Colon (tissue), 2 donors: Measurements from ENCODE around the gene PARP2.
"Not testable (repeated sequence)": the region's sequence is repeated elsewhere in the genome, so short reads cannot be mapped to it uniquely, and the experiment has no call there.

Experiments used
- FAIRE-seq: peaks from 2 replicates; lab custom pipeline; 2012; peaks lifted over from hg19 to GRCh38; lab: Jason Lieb, UNC
- donor health status: control.
- donor health status: control.

Gene PARP2, protein sequence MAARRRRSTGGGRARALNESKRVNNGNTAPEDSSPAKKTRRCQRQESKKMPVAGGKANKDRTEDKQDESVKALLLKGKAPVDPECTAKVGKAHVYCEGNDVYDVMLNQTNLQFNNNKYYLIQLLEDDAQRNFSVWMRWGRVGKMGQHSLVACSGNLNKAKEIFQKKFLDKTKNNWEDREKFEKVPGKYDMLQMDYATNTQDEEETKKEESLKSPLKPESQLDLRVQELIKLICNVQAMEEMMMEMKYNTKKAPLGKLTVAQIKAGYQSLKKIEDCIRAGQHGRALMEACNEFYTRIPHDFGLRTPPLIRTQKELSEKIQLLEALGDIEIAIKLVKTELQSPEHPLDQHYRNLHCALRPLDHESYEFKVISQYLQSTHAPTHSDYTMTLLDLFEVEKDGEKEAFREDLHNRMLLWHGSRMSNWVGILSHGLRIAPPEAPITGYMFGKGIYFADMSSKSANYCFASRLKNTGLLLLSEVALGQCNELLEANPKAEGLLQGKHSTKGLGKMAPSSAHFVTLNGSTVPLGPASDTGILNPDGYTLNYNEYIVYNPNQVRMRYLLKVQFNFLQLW

GRCh38 chr14:20343092-20343861 is at the start of gene PARP2:
TSS of gene PARP2 (plus strand) at chr14:20343635. CDS start at chr14:20343642, 7 bp downstream.
- peak; percentile 78 for FAIRE-seq

- FAIRE-seq: no peak
Measured at GRCh38 chr14:20294636-20295035, 48.8 kb upstream of the PARP2 start.

GRCh38 chr14:20295067-20295466 is 48.4 kb upstream of the PARP2 start:
- FAIRE-seq: no peak

GRCh38 chr14:20302042-20302755 is 41.2 kb upstream of the PARP2 start:
- no peak for FAIRE-seq

DNA sequence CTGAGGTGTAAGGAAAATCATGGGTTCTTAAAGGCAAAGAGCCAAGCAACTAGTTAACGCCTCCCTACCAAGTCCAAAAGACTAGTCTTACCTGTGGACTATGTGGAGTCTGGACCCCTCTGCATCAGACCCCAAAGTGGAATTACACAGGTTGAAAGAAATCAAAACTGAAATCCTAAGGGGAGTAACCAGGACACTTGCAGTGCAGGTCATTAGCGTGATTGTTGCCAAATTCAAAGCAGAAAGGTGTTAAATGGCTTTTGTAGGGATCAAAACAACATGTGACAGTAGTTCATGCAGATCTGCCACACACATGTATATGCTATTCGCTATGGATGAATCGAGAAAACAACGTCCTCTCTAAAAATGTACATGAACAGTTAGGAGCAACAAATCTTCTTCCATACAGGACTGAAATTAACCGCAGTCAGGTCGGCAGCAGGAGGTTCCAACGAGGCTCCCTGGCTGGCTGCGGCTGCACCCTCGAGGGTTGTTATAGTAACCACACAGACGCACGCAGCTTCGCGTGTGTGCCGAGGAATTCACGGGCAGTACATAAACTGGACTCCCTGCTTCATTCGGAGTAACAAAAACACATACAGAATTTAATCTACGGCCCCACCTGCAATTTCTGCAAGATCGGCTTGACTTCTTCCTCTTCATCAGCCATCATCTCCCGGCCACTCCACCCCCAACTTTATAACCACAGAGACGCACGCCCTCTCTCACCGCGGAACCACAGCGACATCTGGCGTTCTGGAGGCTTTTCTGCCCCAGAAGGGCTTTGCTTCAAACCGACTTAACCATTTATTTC is 38.0 kb upstream of the PARP2 start, which contains the start of gene TTC5:
Gene TTC5 (minus strand): TSS at position 687 of the 814 bp plus-strand sequence. CDS start 14 bp downstream, at position 673.
- no peak for FAIRE-seq

GRCh38 chr14:20306079-20306423 is 37.4 kb upstream of the PARP2 start:
- FAIRE-seq: no peak

DNA sequence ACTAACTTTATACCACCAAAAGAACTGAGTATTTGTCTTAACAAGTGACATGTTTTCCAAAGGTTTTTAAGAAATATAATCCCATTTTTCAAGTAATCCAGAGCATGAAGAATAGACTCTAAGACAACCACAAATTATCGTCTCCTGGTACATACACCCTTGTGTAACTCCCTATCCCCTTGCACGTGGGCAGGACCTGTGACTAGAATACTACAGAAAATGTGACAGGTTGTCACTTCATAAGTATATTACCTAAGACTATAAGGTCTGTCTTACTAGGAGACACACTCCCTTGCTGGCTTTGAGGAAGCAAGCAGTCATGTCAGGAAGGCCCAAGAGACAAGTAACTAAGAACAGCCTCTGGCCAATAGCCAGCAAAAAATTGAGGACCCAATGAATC is 29.4 kb upstream of the PARP2 start:
- no peak for FAIRE-seq

DNA sequence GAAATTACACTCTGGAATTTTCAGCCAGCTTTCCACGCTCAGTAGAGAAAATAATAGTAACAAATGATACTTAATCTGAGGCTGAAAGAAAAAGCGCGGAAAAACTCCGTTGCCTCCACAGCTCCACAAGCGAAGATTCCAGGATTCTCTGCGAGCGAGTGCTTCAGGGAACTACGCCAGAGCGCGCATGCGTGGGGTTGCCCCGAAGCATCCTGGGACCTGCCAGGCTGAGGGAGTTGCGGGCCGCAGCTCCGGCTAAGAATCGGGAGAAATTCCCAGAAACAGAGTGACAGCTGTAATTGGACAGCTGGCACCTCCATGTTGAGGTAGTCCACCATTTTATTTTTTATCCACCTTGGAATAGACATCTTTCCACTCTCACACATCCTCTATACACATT is 25.7 kb upstream of the PARP2 start:
- FAIRE-seq: no peak

DNA sequence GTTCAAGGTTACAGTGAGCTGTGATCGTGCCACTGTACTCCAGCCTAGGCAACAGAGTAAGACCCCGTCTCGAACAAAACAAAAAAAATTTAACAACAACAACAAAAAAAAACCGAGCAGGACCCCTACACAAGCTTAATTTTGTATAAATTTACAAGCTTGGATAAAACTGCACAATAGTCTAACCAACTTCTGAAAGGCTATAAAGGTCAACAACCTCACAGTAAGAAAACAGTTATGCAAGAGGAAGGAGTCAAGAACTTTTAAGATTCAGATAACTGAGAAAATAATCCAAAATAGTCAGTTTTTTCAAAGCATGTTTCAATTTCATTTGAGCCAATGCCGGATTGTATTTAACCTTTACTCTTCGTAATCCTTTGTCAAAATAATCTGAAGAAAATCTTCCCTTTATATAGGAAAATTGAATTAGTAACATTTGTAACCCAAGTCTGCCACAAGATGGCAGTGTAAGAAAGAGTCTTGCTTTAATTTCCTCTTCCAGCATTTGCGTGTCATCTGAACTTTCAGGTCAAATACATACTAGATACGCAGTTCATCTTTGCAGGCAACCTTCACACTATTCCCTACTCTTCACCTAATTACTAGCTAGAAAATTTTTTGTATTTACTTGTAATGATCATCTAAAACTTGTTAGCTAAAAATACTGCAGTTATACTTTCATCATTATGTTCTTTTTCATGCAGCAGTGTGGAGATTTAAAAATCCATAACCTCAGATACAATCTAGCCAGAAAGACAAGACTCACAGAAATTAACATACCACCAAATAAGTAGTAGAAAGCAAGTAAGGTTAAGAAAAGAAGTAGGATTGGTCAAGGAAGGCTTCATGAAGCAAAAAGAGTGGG is 16.2 kb upstream of the PARP2 start:
- FAIRE-seq: peak; percentile 95

DNA sequence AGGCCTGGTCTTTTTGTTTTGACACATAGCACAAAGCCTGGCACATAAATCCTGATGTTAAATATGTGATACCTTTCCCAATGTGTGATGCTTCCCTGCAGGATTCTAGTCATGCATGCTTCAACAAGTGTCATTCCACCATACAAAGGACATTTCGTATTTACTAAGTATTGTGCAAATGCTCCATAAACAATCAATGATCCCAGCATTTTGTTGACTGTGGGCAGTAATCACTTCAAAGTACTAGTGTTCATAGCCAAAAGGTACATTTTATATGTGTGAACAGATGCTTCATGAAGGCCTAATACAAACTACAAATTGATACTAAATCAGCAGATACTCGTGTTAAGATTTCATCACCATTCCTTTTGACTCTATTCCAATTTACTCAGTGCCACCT is 14.7 kb upstream of the PARP2 start:
- FAIRE-seq: no peak

DNA sequence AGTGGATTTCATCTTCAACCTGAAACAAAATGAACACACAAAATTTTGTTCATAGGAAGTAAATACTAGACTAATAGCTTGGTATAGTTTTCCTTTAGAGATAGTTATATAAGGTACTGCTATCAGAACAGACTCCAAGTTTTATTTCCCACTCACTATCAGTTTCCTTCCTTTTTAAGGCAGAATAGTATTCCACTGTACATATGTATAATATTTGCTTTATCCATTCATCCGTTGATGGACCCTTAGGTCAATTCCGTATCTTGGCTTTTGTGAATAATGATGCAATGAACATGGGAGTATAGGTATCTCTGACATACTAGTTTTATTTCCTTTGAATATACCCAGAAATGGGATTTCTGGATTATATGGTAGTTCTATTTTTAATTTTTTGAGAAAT is 14.1 kb upstream of the PARP2 start:
- FAIRE-seq: no peak

GRCh38 chr14:20331053-20331613 is 12.3 kb upstream of the PARP2 start:
- no peak for FAIRE-seq

DNA sequence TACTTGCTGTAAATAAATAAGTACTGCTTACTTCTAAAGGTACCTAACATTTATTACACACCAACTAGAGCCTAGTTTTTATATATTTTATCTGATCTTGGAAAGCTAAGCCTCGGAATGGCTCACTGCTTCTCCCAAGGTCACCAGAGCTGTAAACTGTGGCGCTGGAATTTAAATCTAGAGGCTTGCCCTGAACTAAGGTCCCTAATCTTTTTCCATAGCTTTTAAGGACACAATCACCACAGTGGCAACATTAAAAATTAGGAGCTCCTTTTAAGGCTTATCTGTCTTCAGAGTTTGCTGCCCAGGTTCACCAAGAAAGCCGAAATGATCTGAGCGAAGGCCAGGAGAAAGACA is 11.0 kb upstream of the PARP2 start:
- FAIRE-seq: no peak

- peak; percentile 88 for FAIRE-seq
Measured at GRCh38 chr14:20332788-20333493, 10.5 kb upstream of the PARP2 start, which contains the start of gene CCNB1IP1. TSS of gene CCNB1IP1 (minus strand) at chr14:20333279. CDS start at chr14:20316523, 16,756 bp downstream.

DNA sequence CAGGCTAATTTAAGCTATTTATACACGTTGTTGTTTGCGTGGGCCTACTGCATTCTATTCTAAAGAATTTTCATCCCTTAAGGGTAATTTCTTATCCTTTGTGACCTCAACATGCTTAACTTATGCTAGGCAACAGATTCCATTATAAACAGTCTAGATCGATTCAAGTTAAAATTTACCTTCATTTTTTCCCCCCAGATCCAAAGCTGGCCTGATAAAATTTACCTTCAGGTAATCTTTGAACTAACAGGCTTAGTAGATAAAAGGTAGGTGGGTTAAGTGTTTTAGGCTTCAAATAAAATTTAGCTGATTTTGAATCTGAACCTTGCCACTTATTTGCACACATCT is 10.0 kb upstream of the PARP2 start:
- FAIRE-seq: no peak

DNA sequence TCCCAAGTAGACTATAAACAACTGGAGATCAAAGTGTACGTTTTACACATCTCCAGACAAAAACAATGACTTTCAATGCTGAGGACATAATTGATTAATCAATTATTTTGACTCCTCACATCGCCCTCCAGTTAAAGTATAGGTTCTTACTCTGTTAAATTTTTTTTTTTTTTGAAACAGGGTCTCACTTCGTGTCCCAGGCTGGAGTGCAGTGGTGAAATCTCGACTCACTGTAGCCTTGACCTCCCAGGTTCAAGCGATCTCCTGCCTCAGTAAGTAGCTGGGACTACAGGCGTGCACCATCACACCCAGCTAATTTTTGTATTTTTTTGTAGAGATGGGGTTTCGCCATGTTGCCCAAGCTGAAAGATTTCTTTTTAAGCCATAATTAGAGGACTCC is 9.4 kb upstream of the PARP2 start:
- no peak for FAIRE-seq

- FAIRE-seq: not testable (repeated sequence)
Measured at GRCh38 chr14:20341032-20341431, 2.4 kb upstream of the PARP2 start.

DNA sequence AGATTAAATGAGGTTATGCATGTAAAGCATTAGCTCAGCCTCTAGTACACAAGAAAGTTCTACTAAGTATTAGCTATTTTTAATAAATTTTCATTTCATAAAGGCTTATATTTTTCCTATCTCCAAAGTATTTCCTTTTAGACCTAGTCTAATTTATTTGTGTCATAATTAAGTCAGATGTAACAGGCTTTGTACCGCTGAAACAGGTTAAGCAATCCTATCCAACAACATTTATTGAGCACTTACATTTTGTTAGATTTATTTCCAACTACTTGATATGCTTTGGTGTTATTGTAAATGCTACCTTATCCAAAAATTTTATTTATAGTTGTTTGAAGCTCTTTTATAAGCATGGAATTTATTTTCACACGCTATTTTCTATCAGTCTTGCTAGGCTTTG is 1.8 kb upstream of the PARP2 start:
- no peak for FAIRE-seq

DNA sequence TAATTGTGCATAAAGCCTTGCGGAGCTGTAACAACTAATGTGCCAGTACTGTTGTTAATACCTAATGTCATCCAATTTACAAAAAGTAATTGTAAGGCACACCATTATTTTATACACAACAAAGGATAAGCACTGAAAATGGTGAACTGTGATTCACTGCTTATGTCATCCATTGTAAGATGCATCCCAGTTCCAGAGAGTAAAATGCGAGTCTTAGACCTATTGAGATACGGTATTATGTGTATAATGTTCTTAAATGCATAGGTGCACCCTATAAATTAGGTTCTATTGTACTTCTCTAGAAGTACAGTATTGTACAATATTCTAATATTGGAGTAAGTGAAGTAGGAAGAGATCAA is 406 bp downstream of the PARP2 start:
- no peak for FAIRE-seq

DNA sequence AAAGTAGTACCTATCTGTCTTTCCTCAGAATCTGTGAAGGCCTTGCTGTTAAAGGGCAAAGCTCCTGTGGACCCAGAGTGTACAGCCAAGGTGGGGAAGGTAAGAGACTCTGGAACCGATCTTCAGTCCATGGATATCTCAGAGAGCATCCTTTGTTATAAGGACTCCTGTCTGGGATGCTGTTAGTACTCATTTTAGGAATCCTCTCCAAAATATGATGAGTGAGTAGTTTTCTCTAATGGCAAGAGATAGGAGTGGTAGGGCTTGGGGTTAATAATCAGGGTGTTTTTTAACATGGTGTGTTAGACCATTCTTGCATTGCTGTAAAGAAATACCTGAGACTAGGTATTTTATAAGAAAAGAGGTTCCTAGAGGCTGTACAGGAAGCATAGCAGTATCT is 1.9 kb downstream of the PARP2 start:
- FAIRE-seq: no peak
